Measurements from ENCODE around the gene PGRMC2. TPM values are rescaled to one million over a fixed set of nuclear protein-coding genes. Genes with fewer than 3 reads are reported as not detected.
"Not testable (repeated sequence)": the region's sequence is repeated elsewhere in the genome, so short reads cannot be mapped to it uniquely, and the experiment has no call there.

PGRMC2 gene
- total and polyA plus RNA-seq, 2 donors (not counting 1 experiment from before 2014, with no cell fraction given), result 4.7 to 30.7 TPM

GRCh38 chr4:128247906-128248305 lies 39.7 kb downstream of the PGRMC2 start:
- Mint-ChIP-seq H3K27me3 (peaks cover 3% of the 10 kb centered on the region), H3K4me3 (no peak overlapping the region), H3K27ac (no peak overlapping the region), H3K4me1 (no peaks in the 10 kb centered on the region), H3K9me3 (ENCODE audit: insufficient read depth) (peaks cover 9% of the 10 kb centered on the region)
- Histone ChIP-seq H2AFZ (ENCODE audit: insufficient read depth, low read depth, low read length, poor library complexity, severe bottlenecking) (no peak overlapping the region), H3K79me2 (ENCODE audit: control insufficient read depth, insufficient read depth, low read length) (no peaks in the 10 kb centered on the region), H3K4me2 (replicated peaks; ENCODE audit: low read depth, low read length, poor library complexity, severe bottlenecking) (no peak overlapping the region), H3K27me3 (replicated peaks in 1 of 4; ENCODE audit: control extremely low read depth in 1 of 4, control insufficient read depth in 3 of 4, insufficient read depth in 4 of 4, low read length in 3 of 4) (no peaks in the 10 kb centered on the region), H3K9me3 (ENCODE audit: control extremely low read depth in 1 of 3, control insufficient read depth in 2 of 3, insufficient read depth in 1 of 3, low read length in 2 of 3) (peaks cover 2 to 8% (median 6%) of the 10 kb centered on the region in 3 donors), H4K20me1 (ENCODE audit: control insufficient read depth, insufficient read depth, low read length, poor library complexity, severe bottlenecking) (no peaks in the 10 kb centered on the region), H3K36me3 (replicated peaks in 1 of 2; ENCODE audit: control extremely low read depth in 1 of 2, control insufficient read depth in 1 of 2, extremely low read depth in 1 of 2, insufficient read depth in 2 of 2, low read length in 1 of 2) (no peaks in the 10 kb centered on the region), H3K4me1 (ENCODE audit: control insufficient read depth in 2 of 2, insufficient read depth in 2 of 2, low read length in 2 of 2) (no peaks in the 10 kb centered on the region), H3K27ac (ENCODE audit: low read length in 2 of 2) (no peak overlapping the region), H3K9ac (ENCODE audit: low read length) (no peak overlapping the region), H3K4me3 (ENCODE audit: control extremely low read depth in 1 of 5, extremely low read depth in 1 of 5, insufficient read depth in 1 of 5, low read depth in 2 of 5, low read length in 4 of 5) (no peak overlapping the region)
- ATAC-seq (ENCODE audit: low read depth) (no peak), DNase-seq (no peak)
- intact Hi-C loops (cut with micrococcal nuclease), result no loop called here
- no peak for TF ChIP-seq EZH2 (IDR thresholded peaks at IDR 0.05; ENCODE audit: borderline replicate concordance, insufficient read depth, low read depth, low read length, poor library complexity, severe bottlenecking)
- TF ChIP-seq CTCF (IDR thresholded peaks at IDR 0.05), result no peak
- ChIA-PET POLR2A (no interaction called here), CTCF (no interaction called here)
- WGBS (ENCODE audit: insufficient coverage), result no CpG with 5 or more reads among the region's 1 CpG

DNA sequence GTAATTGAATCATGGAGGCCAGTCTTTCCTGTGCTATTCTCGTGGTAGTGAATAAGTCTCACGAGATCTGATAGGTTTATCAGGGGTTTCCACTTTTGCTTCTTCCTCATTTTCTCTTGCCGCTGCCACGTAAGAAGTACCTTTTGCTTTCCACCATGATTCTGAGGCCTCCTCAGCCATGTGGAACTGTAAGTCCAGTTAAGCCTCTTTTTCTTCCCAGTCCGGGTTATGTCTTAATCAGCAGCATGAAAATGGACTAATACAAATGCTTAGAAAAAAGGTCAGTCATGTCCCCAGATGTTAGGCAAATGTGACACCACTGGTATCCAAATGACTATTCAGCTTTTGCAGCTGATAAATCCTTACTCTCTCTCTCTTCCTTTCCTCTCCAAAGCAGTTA lies 42.2 kb downstream of the PGRMC2 start:
- H3K79me2 ChIP-seq (ENCODE audit: control insufficient read depth, insufficient read depth, low read length); H3K9me3 ChIP-seq (ENCODE audit: control extremely low read depth in 1 of 3, control insufficient read depth in 2 of 3, insufficient read depth in 1 of 3, low read length in 2 of 3); H3K4me2 ChIP-seq (replicated peaks; ENCODE audit: low read depth, low read length, poor library complexity, severe bottlenecking); H3K36me3 ChIP-seq (replicated peaks in 1 of 2; ENCODE audit: control extremely low read depth in 1 of 2, control insufficient read depth in 1 of 2, extremely low read depth in 1 of 2, insufficient read depth in 2 of 2, low read length in 1 of 2); H3K9ac ChIP-seq (ENCODE audit: low read length); H4K20me1 ChIP-seq (ENCODE audit: control insufficient read depth, insufficient read depth, low read length, poor library complexity, severe bottlenecking); H3K27ac ChIP-seq (ENCODE audit: low read length in 2 of 2); H3K4me1 Mint-ChIP-seq; CTCF ChIA-PET; POLR2A ChIA-PET; H3K9me3 Mint-ChIP-seq (ENCODE audit: insufficient read depth); H3K27me3 Mint-ChIP-seq; H3K4me3 ChIP-seq (ENCODE audit: control extremely low read depth in 1 of 5, extremely low read depth in 1 of 5, insufficient read depth in 1 of 5, low read depth in 2 of 5, low read length in 4 of 5); H3K4me1 ChIP-seq (ENCODE audit: control insufficient read depth in 2 of 2, insufficient read depth in 2 of 2, low read length in 2 of 2); H3K27ac Mint-ChIP-seq; intact Hi-C loops (cut with micrococcal nuclease); H3K27me3 ChIP-seq (replicated peaks in 1 of 4; ENCODE audit: control extremely low read depth in 1 of 4, control insufficient read depth in 3 of 4, insufficient read depth in 4 of 4, low read length in 3 of 4); H3K4me3 Mint-ChIP-seq; ATAC-seq (ENCODE audit: low read depth); H2AFZ ChIP-seq (ENCODE audit: insufficient read depth, low read depth, low read length, poor library complexity, severe bottlenecking); DNase-seq: not testable (repeated sequence)
- 73% methylated on average over 4 of the region's 5 CpGs for WGBS (ENCODE audit: insufficient coverage)

Measured in B cell (primary cell).